IPS DF 4.7 (cell line): ENCODE measurements around the gene LARP6.
"Not testable (repeated sequence)": the region's sequence is repeated elsewhere in the genome, so short reads cannot be mapped to it uniquely, and the experiment has no call there.

Source experiments
- DNase-seq: peaks from one replicate; pipeline ENCODE4 v3.0.0-alpha.2; 2013; ENCODE audit warnings: low spot score; ENCODE audit errors: extremely low read depth

LARP6 gene

DNA sequence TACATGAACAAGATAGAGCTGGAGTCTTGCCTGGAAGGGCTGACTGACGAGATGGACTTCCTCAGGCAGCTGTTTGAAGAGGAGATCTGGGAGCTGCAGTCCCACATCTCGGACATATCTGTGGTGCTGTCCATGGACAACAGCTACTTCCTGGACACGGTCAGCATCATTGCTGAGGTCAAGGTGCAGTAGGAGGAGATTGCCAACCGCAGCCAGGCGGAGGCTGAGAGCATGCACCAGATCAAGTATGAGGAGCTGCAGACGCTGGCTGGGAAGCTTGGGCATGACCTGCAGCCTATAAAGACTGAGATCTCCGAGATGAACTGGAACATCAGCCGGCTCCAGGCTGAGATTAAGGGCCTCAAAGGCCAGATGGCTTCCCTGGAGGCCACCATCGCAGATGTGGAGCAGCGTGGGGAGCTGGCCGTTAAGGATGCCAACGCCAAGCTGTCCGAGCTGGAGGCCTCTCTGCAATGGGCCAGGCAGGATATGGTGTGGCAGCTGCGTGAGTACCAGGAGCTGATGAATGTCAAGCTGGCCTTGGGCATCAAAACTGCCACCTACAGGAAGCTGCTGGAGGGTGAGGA is 5.5 kb upstream of the LARP6 start:
- no peak for DNase-seq

DNA sequence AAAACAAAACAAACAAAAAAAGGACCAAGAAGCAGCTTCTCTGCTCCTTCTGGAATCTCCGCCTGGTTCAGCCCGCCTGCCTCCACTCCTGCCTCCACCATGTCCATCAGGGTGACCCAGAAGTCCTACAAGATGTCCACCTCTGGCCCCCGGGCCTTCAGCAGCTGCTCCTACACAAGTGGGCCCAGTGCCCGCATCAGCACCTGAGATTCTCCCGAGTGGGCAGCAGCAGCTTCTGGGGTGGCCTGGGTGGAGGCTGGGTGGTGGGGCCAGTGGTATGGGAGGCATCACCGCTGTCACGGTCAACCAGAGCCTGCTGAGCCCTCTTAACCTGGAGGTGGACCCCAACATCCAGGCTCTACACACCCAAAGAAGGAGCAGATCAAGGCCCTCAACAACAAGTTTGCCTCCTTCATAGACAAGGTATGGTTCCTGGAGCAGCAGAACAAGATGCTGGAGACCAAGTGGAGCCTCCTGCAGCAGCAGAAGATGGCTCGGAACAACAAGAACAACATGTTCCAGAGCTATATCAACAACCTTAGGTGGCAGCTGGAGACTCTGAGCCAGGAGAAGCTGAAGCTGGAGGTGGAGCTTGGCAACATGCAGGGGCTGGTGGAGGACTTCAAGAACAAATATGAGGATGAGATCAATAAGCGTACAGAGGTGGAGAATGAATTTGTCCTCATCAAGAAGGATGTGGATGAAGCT is 4.8 kb upstream of the LARP6 start:
- DNase-seq, result not testable (repeated sequence)

DNA sequence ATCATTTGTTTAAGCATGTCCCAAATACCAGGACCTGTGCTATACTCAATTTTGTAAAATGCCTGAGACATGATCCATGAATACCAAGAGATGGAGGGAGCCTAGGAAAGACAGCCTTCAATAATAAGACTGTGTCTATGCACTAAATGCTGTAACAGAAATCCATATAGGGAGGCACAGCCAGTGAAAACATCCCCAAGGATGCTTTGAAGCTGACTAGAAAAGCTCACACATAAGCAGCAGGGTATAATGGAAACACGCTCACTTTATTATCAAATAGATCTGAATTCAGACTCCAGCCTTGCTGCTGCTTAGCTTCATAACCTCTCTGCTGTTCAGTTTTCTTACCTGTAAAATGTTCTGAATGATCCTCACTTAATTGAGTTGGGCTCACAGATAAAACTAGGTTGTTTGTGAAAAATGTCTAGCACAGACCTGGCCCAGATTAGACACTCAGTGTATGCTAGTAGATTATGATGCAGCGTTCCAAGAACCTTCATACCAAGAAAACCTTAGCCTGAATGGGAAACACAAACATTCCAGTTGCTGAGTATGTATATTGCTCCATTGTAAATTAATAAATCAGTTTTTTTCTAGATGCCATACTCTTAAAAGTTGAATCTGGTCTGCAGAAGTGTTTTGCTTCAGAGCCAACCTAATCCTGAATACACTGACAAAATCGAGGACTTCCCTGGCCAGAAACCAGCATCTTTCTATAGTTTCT is 3.8 kb upstream of the LARP6 start:
- DNase-seq, result no peak

DNA sequence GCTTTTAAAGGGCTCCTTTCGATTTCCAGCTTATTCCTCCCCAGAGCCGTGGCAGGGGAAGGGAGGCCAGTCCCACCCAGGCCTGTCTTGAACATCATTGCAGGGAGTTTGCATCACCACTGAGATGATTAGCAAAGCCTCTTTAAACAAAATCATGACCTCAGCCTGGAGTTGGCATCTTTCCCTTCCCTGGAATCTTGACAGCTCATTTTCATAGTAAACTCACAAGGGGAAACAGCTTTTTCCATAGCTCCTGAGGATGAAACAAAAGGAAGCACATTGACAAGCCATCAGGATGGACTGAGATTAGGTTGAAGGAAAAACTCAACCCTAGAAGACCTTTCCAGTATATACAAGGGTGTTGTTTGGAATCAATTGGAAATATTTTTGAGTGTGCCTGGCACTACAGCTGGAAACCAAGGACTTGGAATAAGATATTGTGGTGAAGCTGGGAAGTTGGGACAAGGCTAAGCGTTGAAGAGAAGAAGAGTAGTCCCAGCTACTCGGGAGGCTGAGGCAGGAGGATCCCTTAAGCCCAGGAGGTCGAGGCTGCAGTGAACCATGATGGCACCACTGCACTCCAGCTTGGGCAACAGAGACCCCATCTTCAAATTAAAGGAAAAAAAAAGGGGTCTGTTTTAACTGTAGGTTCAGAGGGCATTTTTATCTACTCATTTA is 3.1 kb upstream of the LARP6 start:
- DNase-seq, result no peak

DNA sequence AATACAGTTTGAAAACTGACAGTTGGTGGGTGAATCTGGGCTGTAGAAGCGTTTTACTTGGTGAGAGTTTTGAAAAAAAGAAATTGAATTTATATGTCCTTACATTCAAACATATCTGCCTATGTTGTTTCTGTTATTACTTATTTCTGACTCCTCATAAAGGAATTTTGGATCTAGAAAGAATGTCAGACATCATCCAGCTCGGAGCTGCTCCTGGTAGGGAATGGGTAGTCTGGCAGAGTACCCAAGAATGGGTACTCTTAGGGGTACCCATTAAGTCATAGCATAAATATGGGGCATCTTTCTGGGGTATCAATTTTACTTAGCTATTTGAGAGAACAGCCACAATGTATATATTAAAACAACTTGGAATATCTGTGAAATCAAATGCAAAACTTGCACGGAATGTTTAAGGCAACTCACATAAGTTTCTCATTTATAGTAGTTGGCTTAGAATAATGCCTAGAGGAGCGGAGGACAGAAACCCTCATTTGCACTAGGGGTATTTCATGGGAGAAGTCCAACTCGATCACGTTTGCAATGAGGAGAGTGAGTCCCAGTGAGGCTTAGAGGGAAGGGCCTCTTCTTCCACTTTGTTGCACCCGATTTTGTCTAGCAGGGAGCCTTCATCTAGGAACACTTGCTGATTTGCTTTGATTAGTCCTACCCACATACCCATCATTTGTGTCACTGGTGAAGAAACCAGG is 2.4 kb upstream of the LARP6 start:
- no peak for DNase-seq

DNA sequence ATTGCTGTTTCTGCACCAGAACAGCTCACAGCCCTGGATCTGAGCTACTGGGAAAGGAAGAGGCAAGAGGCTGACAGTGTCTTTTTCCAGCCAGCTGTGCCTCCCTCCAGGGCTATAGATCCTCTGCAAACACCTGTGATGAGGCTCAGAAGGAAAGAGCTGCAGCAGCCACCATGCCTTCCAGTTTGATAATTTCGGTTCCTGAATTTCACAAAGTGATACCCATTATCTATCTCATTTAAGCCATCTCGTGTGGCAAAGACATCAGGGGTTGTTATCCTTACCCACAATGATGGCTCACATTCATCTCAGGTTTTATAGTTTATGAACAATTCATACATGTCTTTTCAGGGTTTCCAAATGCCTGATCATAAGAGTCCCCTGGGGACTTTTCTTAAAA is 1.8 kb upstream of the LARP6 start:
- DNase-seq, result no peak

DNA sequence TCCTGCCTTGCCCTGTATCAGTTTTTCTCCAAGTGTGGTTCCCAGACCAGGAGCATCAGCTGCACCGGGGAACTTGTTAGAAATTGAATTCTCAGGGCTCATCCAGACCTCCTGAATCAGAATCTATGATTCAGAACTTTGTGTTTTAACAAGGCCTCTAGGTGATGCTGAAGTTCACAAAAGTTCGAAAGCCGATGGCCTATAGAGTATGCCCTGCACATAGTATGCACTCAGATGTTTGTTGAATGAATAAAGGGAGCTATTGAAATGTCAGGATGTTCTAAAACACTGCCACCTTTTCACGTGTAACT is 664 bp upstream of the LARP6 start:
- no peak for DNase-seq

DNA sequence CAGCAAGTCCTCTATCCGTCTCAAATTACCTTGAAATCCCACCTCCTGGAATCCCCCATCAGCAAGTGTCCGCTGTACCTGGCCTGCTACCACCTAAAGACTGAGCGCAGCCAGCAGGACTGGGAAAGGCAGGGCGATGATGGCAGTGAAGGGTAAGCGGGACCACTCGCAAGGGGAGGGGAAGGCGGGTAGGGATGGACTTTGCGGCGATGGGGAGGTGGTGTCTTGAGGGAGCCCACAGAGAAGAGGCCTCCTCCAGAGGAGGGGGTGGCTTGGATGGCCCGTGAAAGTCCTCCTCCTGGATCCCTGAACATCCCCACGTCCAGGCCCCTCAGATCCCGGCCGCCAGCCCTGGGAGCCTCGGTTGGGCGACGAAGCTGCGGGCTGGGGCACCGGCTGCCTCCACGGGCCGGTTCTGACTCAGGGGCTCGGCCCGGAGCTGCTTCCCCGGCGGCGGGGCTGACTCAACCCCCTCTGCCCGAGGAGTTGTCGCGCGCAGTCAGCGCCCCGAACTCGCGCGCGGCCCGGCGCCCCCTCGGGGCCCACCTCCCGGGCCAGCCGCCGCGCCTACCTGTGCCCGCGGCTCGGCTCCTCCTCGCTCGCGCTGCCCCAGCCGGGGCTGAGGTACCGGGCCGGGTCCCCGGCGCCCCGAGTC is 512 bp downstream of the LARP6 start:
- no peak for DNase-seq

DNA sequence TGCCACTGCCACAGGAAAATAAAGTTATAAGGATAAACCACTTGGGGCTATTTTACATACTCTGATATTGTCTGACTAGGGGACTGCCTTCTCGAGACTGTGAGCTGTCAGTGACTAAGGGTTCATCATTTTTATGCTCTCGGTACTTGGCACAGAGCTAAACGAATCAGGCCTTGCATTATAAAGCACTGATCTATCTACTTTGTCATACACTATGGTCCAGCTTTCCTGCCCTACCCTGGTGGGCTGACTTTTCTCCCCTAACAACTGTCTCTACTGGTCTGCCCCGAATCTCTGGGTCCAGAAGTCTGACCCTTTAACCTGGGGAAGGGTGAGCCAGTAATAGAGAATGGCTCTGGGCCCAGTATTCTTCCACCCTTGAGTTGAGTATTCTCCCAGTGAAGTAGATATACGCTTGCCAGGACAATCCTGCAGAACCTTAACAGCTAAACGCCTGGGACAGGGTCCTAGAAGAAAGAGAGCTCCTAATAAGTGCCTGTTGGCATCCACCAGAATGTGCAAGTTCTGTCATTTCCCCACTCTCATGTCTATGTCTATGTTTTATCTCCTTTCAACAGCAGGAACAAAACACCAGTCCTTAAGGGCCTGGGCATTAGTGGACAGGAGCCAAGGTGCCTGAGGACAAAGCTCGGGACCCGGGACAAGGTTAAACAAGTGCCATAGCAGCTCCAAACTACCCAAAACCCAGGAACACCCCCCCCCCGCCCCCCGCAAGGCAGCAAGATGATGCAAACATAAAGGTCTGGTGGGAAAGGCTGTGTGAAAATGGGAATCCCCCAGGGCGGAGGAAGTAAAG is 1.2 kb downstream of the LARP6 start:
- no peak for DNase-seq

DNA sequence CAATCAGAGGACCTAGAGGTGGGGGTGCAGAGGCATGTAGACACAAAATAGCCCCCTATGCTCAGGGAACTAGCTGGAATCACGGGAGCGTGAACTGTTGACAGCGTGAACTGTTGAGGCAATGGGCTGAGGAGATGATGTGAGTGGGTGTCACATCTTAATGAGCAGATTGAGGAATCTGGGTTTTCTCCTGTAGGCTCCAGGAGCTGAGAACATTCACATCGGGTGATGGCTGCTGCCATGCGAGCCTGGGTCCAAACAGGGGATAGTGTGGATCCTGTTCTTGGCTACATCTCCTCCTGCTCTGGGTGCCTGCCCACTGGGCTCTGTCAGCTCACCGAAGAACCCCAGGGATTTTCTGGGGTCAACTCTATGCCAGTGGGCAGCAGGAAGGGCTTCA is 2.1 kb downstream of the LARP6 start:
- DNase-seq, result no peak

DNA sequence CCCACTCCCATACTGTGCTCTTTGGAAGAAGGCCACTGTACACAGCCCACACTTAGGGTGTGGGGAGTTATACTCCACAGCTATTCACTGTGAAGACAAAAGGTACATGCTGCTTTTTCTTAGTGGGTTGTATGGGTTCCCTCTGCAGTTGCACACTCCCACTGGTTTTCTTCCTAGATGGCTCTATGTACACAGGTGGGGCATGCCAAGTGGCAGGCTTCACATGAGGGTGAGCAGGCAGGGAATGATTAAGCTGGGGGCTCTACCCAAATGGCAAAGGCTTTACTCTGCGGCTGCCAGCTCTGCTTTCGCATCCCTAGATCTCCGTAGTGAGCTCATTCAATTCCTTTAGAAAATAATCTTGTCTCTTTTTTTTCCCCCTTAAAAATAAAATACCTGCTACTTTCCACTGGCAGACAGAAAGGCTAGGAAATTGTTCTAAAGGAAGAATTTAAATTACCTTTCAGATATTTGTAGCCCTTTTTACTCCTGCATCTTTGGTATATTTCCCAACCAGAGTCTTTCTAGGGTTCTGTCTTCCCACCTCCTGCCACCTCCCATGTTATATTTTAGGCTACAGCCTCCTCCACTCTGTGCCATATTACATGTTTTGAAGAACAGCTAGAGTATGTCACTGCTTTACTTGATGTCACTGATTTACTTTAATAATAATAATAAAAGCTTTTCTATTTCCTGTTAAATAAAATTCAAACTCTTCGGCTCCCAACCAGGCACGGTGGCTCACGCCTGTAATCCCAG is 8.2 kb downstream of the LARP6 start:
- DNase-seq, result no peak

DNA sequence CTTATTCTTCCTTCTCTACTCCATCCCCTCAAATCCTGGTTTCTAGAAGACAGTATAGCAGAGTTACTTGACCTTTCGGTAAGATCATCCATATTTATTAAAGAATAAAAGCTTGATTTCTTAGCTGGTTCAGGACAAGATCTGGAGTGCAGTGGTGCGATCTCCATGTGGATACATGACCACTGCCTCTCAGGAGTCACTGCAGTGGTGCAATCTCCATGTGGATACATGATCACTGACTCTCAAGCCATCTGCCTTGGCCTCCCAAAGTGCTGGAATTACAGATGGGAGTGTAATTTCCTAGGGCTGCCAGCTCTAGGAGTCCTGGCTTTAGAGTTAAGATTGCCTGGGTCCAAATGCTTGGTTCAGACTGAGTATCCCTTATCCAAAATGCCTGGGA is 16.5 kb downstream of the LARP6 start:
- no peak for DNase-seq

DNA sequence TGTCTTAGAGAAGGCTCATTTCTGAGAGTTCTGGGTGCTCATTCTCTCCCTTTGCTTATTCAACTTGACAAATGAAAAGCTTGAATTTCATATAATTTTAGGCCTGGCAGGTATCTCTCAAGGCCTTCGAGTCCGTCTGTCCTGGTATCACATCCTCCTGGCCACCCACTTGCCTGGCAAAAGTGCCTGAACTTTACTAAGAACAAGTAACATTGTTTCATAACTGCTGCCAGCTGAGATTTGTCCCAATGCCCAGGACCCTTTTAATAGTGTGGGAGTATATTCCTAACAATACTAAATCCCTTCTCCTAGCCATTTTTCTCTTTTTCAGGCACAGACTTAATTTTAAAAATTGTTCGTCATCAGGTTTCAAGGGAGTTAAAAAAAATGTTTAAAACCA is 18.1 kb downstream of the LARP6 start:
- DNase-seq, result no peak

DNA sequence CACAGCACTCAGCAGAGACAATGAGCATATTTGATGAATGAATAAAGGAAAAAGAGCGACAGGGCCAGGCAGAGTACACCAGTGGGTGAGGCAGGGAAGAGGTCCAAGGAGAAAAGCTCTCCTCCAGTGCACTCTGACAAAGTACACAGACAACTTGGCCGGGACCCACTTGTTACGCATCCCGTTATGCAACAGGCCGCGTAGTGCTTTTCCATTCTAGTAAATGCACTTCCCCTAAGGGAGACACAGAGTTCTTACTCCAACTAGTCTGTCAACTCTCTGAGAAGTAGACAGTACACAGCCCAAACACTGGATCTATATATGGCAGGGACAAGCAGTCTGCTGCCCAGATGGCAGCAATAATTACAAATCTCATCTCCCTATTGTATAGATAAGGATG is 18.5 kb downstream of the LARP6 start:
- DNase-seq, result no peak

DNA sequence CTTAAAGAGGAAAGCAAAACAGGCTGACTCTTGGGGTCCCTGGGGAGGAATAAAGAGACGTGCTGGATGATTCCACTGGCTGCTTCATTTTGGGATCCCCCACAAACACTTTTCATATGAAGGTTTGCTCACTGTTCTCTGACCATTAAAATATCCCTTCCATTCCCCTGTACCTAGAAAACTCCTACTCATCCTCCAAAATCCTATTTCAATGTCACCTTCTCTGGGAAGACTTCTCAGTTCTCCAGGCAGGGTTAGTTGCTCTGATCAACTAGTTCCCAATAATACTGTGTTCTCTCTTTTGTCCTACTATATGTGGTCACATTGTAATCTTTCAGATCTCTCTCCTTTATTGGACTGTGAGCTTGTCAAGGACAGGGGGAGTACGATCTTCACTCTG is 19.0 kb downstream of the LARP6 start:
- no peak for DNase-seq

DNA sequence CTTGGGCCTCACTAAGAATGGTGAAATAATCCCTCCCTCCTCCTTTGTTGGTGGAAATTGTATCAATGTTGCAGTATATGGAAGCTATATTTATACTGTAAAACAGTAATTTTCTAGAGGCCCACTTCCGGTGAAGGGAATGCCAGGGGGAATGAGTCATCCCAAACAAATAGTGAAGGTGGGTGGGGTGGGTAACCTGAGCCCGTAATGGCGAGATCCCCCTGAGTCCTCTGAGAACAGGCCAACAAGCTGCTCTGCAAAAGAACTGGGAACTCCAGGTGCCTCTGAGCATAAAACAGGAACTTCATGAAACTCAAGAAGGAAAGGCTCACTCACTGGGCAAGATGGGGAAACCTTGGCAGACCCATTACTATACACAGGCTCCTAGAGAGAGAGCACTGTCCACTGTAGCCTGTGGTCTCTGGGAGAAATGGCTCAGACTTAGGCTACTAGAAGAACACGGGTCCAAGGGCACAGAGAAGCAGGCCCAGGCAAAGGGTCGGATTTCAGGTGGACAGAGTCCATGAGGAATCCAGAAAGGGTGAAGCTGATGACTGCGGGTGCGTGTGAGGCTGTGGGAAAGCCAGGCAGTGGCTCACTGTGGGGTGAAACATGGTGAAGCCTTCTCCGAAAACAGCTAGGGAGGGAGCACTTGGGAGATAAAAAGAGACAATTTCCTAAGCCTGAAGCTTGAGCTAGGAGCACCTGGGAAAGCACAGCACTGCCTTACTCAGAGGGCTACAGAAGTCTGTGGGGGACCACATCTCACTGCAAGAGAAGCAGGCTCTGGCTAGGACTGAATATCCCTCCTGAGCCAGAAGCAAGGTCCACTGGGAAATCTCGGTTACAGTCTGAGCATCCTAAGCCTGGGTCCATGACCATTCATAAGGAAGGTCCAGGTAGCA is 19.8 kb downstream of the LARP6 start:
- DNase-seq, result no peak

DNA sequence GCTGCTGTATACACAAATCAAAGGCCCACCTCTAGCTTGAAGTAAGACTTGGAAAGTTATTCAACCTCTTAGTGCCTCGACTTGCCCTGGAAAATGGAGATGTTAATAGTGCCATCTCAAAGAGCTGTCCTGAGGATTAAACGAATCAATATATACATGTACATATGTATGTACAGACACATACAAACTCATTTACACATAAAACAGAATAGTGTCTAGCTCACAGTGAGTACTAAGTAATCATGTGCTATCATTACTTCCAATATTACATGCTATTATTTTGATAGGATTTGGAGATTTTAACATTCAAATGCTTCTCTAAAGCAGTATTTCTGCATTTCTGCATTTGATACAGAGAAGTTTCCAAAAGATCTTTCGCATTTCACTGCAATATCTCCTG is 20.5 kb downstream of the LARP6 start:
- DNase-seq, result no peak

DNA sequence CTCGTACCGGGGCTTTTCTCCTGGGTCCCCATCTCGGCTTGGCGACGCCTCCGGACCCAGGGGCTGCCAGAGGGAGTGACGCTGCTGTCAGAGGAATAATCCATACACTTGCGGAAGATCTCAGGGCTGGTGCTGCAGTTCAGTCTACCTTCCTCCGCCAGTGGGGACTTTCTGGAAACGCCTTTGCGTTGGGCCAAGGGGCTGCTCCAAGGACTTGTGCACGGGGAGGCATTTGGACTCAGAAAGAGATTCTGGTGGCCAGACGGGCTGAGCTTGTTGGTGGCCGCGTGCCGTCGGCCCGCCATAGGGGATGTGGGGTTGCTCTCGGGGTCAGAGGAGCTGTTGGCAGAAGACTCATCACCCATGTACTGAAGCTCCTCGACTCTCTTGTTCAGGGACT is 21.8 kb downstream of the LARP6 start:
- DNase-seq, result no peak
